SU-DHL-6 (cell line): ENCODE results near the gene ATP13A5.

ENCODE experiments used
- EZH2phosphoT487 ChIP-seq: fragments of 200-600 bp; sonication (generic), shearing (Covaris generic); conservative IDR thresholded peaks from 2 replicates; pipeline ENCODE4 v1.6.1; 2018; ENCODE audit warnings: mild to moderate bottlenecking, antibody characterized with exemption, low read length, moderate library complexity, mixed read lengths
- TF ChIP-seq, protein P1 (sequence below): fragments of 200-600 bp; sonication (generic); IDR thresholded peaks from one replicate; pipeline ENCODE4 v1.5.1; 2017; ENCODE audit warnings: antibody characterized with exemption, mild to moderate bottlenecking, low read length, moderate library complexity; ENCODE audit not compliant: insufficient read depth, poor library complexity, severe bottlenecking

- TF ChIP-seq, protein P1, sequence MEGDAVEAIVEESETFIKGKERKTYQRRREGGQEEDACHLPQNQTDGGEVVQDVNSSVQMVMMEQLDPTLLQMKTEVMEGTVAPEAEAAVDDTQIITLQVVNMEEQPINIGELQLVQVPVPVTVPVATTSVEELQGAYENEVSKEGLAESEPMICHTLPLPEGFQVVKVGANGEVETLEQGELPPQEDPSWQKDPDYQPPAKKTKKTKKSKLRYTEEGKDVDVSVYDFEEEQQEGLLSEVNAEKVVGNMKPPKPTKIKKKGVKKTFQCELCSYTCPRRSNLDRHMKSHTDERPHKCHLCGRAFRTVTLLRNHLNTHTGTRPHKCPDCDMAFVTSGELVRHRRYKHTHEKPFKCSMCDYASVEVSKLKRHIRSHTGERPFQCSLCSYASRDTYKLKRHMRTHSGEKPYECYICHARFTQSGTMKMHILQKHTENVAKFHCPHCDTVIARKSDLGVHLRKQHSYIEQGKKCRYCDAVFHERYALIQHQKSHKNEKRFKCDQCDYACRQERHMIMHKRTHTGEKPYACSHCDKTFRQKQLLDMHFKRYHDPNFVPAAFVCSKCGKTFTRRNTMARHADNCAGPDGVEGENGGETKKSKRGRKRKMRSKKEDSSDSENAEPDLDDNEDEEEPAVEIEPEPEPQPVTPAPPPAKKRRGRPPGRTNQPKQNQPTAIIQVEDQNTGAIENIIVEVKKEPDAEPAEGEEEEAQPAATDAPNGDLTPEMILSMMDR, result no peak
- no peak for TF ChIP-seq EZH2phosphoT487
These were observed 47.9 kb downstream of the ATP13A5 start for GRCh38 chr3:193330555-193331204.
